MV-4-11 (cell line): ENCODE measurements around the gene ATG14.
A peak's percentile ranks its signal among the peaks of the same experiment; 100 is the strongest.
"Not testable (repeated sequence)": the region's sequence is repeated elsewhere in the genome, so short reads cannot be mapped to it uniquely, and the experiment has no call there.

Experiments used
- DNase-seq: peaks from one replicate; lab custom pipeline; 2025; lab: John Stamatoyannopoulos, UW

The ATG14 gene

GRCh38 chr14:55411426-55412389 lies at the start of gene ATG14:
ATG14 (minus strand) TSS chr14:55411830; CDS start chr14:55411822, 8 bp downstream.
- peak; percentile 65 for DNase-seq

DNA sequence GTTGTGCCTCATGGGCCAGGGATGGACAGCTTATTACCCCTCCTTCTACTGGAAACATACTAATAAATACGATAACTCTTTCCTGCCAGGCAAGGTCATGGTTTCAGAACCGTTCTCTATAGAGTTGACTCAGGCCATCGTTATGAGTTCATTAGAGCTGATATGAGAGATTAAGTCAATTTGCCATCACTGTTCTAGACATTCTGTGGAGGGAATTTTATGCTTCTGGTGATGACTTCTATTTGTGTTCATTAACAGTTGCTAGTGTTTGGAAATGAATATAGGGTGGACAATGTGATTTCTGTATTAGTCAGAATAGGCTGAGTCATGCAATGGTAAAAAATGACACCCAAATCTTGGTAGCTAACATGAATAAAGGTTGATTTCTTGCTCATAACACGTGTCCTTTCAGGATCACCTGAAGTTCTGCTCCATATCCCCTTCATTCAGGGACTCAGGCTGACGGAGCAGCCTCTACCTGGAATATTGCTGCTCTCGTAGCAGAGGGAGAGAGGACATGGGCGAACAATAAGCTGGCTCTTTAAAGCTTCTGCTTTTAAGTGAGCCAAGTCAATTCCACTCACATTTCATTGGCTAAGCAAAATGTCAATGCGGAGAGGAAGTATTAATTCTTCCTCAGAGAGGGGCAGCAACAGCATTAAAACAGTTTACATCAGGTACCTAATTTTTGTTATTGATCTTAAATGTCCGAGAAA lies 47.3 kb upstream of the ATG14 start:
- DNase-seq = peak; percentile 33

DNA sequence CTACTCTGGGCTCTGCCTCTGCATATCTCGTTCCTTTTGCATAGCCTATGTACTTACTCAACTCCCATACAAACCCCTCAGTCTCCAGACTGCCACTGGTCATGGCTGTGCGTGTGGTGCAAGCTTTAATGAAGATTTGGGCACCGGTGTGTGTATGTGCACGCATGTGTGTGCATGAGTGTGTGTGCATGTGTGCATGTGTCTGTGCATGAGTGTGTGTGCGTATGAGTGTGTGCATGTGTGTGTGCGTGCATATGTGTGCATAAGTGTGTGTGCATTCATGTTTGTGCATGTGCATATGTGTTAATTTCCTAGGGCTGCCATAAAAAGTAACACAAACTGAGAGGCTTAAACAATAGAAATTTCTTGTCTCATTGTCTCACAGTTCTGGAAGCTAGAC lies 45.9 kb upstream of the ATG14 start:
- DNase-seq = no peak

GRCh38 chr14:55456411-55456810 lies 44.8 kb upstream of the ATG14 start:
- not testable (repeated sequence) for DNase-seq

- peak; percentile 73 for DNase-seq
Measured at GRCh38 chr14:55454264-55455002, 42.8 kb upstream of the ATG14 start.

- no peak for DNase-seq
Measured at GRCh38 chr14:55451950-55452349, 40.3 kb upstream of the ATG14 start.

GRCh38 chr14:55451398-55451797 lies 39.8 kb upstream of the ATG14 start:
- no peak for DNase-seq

- DNase-seq = no peak
Measured at GRCh38 chr14:55450987-55451386, 39.4 kb upstream of the ATG14 start.

DNA sequence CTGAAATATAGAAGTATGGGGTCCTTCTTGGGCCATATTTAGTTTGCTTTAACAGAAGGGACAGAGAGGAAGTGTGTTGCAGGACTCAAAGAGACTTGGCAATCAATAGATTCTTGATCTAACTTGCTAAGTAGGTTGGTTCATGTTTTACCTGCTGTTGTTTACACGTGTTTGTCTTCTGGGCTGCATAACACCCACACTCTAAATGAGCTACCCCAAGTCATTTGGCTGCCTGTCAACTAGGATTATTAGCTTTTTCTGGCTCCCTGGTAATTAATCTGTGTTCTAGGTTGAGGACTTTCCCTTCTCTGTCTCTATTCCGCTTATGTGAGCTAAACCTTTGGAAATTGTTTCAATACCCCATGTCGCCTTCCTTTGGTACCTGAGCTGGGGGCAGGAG lies 38.9 kb upstream of the ATG14 start:
- DNase-seq = no peak

- peak; percentile 39 for DNase-seq
Measured at GRCh38 chr14:55450124-55450523, 38.5 kb upstream of the ATG14 start.

DNA sequence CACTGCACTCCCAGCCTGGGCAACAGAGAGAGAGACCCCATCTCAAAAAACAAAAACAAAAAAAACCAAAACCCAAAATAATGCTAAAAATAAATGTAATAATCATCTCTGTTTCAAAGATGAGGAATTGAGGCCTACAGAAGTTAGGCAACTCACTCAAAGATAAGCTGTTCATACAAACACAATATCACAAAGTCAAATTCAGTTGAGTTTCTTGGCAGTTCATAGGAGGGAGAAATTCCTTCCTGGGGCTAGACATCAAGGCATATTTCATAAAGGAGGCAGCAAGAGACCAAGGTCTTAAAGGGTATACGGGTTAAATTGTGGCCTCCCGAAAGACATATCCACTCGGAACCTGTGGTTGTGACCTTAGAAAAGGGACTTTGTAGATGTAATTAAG lies 37.5 kb upstream of the ATG14 start:
- DNase-seq = no peak

GRCh38 chr14:55448141-55448614 lies 36.5 kb upstream of the ATG14 start:
- no peak for DNase-seq

GRCh38 chr14:55446833-55447232 lies 35.2 kb upstream of the ATG14 start:
- DNase-seq = no peak

- peak; percentile 57 for DNase-seq
Measured at GRCh38 chr14:55446127-55446736, 34.6 kb upstream of the ATG14 start.

GRCh38 chr14:55441286-55441685 lies 29.7 kb upstream of the ATG14 start:
- no peak for DNase-seq

- no peak for DNase-seq
Measured at GRCh38 chr14:55440385-55440784, 28.8 kb upstream of the ATG14 start, which contains the start of gene TBPL2. TBPL2 (minus strand) TSS chr14:55440616; CDS start chr14:55440449, 167 bp downstream.

DNA sequence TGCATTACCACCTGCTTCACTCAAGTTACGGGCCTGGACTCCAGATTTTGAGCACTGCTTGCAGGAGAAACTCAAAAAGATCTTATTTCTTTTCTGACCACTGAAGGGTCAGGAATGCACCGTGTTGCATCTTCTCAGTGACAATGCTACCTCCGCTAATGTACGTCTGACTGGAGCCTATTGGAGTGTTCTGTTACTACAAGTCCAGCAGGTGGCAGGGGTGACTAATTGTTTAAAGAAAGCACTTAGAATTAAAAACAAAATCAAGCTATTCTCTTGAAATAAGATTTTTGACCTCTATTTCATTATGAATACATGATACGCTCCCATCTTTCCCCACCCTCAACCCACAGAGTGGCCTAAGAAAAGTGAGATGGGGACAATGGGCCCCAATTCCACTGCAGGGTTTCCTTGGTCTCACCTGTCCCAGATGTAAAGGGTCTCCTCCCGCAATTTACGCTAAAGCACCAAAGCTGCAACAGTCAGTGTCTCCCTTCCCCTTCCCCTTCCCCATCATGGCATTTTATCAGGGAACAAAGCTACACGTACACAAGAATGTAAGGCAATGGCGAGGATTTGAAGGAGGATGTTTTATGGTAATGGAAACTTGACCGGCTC lies 26.5 kb upstream of the ATG14 start:
- peak; percentile 27 for DNase-seq

DNA sequence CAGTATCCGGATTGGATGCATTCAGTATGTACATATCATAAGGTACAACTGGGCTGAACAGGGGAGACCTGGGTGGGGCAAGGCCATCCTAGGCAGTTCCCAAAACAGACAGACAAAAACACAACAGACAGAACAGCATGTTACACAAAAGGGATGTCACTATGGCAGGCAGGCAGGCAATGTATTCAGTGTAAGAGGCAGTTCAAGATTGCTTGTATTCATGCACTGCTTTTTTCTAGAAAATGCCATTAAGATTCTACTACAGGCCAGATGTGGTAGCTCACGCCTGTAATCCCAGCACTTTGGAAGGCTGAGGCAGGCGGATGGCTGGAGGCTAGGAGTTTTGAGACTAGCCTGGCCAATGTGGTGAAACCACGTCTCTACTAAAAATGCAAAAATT lies 25.3 kb upstream of the ATG14 start:
- DNase-seq = no peak

- no peak for DNase-seq
Measured at GRCh38 chr14:55436519-55436918, 24.9 kb upstream of the ATG14 start.

DNA sequence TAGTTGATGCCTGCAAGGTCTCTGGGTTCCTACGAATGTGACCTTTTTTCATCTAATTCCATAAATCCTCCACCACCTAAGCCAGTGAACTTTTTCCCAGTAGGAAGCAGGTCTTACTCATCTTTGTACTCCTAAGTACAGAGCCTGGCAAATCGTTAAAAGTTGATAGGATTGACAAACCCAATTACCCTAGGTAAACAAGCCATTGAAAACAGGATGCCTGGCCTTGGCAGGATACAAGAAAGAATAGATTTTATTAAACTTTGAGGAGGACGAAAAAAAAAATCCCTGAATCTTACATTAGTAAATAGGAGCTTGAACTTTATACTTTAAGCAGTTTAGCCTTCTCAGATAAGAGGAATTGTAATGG lies 23.2 kb upstream of the ATG14 start:
- no peak for DNase-seq
